ENCODE measurements around the gene RPL36A.

DNA sequence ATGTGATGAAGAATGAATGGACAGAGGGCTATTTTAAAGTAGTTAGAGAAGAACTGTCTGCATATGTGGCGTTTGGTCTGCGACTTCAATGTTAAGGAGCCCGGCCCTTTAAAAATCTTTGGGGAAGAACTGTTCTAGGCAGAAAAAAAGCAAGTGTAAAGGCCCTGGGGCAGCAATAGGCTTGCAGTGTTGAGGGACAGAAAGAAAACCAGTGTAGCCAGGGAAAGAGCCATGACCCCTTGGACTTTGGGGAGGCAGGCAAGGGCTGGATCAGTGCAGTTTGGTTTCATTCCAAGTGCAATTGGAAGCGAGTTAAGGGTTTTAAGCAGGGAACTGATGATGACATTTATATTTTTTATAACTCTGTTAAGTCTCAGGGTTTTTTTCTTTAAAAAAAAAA lies 9.0 kb downstream of the RPL36A start:
- TF ChIP-seq, protein P1, sequence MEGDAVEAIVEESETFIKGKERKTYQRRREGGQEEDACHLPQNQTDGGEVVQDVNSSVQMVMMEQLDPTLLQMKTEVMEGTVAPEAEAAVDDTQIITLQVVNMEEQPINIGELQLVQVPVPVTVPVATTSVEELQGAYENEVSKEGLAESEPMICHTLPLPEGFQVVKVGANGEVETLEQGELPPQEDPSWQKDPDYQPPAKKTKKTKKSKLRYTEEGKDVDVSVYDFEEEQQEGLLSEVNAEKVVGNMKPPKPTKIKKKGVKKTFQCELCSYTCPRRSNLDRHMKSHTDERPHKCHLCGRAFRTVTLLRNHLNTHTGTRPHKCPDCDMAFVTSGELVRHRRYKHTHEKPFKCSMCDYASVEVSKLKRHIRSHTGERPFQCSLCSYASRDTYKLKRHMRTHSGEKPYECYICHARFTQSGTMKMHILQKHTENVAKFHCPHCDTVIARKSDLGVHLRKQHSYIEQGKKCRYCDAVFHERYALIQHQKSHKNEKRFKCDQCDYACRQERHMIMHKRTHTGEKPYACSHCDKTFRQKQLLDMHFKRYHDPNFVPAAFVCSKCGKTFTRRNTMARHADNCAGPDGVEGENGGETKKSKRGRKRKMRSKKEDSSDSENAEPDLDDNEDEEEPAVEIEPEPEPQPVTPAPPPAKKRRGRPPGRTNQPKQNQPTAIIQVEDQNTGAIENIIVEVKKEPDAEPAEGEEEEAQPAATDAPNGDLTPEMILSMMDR (IDR thresholded peaks at IDR 0.05) = no peak
- no peak for TF ChIP-seq POLR2A (IDR thresholded peaks at IDR 0.05)

Data from esophagus squamous epithelium (tissue), 4 donors.